K562 (cell line): ENCODE measurements around the gene FIBIN. TPM values are rescaled to one million over a fixed set of nuclear protein-coding genes. Genes with fewer than 3 reads are reported as not detected.

Experiments
- ATAC-seq: fragments of 200-7000 bp; cut with Tn5 transposase; 3 replicates; pipeline ENCODE4 v1.9.1; 2020; ENCODE audit warnings: moderate library complexity
- BruUV-seq: library from RNA; stranded (reverse); fragments of 400-500 nt; replicated peaks from 2 replicates; lab custom pipeline; 2021; lab: Mats Ljungman, UMichigan
- CTCF ChIA-PET: fragments of 300-600 bp; formaldehyde crosslinking; extraction: SDS; loops from one replicate; lab custom pipeline; 2021; ENCODE audit warnings: low intra/inter-chr PET ratio; lab: Yijun Ruan, JAX
- POLR2A ChIA-PET: fragments of 300-600, 350-650 bp; sonication (Branson Sonifier 250); formaldehyde crosslinking; extraction: SDS; loops from one replicate; lab custom pipeline; 2021; ENCODE audit warnings: antibody characterized with exemption, inconsistent platforms; lab: Yijun Ruan, JAX
- DNase-seq, 4 experiments: peaks; one replicate each; pipeline versions ENCODE4 v3.0.0 to v3.0.0-alpha.2; 2011 to 2018; ENCODE audit warnings: low spot score in 3 of 4, mixed read lengths in 3 of 4; ENCODE audit errors: extremely low read depth in 1 of 4
- FAIRE-seq: peaks from 2 replicates; lab custom pipeline; 2011; peaks lifted over from hg19 to GRCh38; lab: Jason Lieb, UNC
- H2AFZ ChIP-seq: 2 replicates; pipeline ENCODE4 v1.6.0; 2011; ENCODE audit warnings: low read depth, low read length, control low read depth, inconsistent platforms
- H3K27ac ChIP-seq: fragments of 200-600 bp; 3 replicates; pipeline ENCODE4 v1.8.0; 2011; ENCODE audit warnings: low read depth, mild to moderate bottlenecking, control low read depth, inconsistent platforms, low read length, moderate library complexity, mixed read lengths; ENCODE audit errors: extremely low read depth
- H3K27me3 ChIP-seq, 2 experiments: fragments of 300-600 bp in 1 of 2; 2 replicates in 1 of 2; 3 replicates in 1 of 2; pipeline versions ENCODE4 v1.6.0 to v1.8.0; 2011; ENCODE audit warnings: inconsistent platforms in 2 of 2, low read length in 2 of 2, mild to moderate bottlenecking in 1 of 2, mixed read lengths in 1 of 2, moderate library complexity in 1 of 2; ENCODE audit not compliant: control insufficient read depth in 2 of 2, insufficient read depth in 2 of 2
- H3K36me3 ChIP-seq: fragments of 300-600 bp; 3 replicates; pipeline ENCODE4 v1.8.0; 2011; ENCODE audit warnings: mild to moderate bottlenecking, low read length, inconsistent platforms; ENCODE audit not compliant: control insufficient read depth, insufficient read depth
- H3K4me1 ChIP-seq, 2 experiments: fragments of 200-600 bp in 1 of 2; replicated peaks in 1 of 2; 2 replicates in 1 of 2; 3 replicates in 1 of 2; pipeline versions ENCODE4 v1.5.1 to v1.8.0; 2011; ENCODE audit warnings: inconsistent platforms in 2 of 2, low read length in 2 of 2, mild to moderate bottlenecking in 1 of 2, mixed read lengths in 1 of 2, moderate library complexity in 1 of 2; ENCODE audit not compliant: control insufficient read depth in 2 of 2, insufficient read depth in 2 of 2
- H3K4me2 ChIP-seq: 2 replicates; pipeline ENCODE4 v1.6.1; 2011; ENCODE audit warnings: low read length, control low read depth, inconsistent platforms, mixed read lengths; ENCODE audit not compliant: insufficient read depth
- H3K4me3 ChIP-seq: fragments of 200-600 bp; sonication (generic), shearing (Covaris generic); 2 replicates; pipeline ENCODE4 v1.5.1; 2016; ENCODE audit warnings: control low read depth, inconsistent platforms
- H3K79me2 ChIP-seq: fragments of 200-600 bp; 3 replicates; pipeline ENCODE4 v1.8.0; 2011; ENCODE audit warnings: low read length, inconsistent platforms; ENCODE audit not compliant: control insufficient read depth, insufficient read depth
- H3K9ac ChIP-seq, 2 experiments: 2 replicates each; pipeline versions ENCODE4 v1.6.0 to v1.6.1; 2011; ENCODE audit warnings: low read depth in 2 of 2, low read length in 2 of 2, control low read depth in 1 of 2, inconsistent platforms in 1 of 2, mild to moderate bottlenecking in 1 of 2, mixed read lengths in 1 of 2; ENCODE audit not compliant: insufficient read depth in 1 of 2
- H3K9me1 ChIP-seq: one replicate; pipeline ENCODE4 v1.6.0; 2011; ENCODE audit warnings: inconsistent platforms, mild to moderate bottlenecking, low read length, moderate library complexity; ENCODE audit not compliant: control insufficient read depth, insufficient read depth
- H3K9me3 ChIP-seq: replicated peaks from 2 replicates; pipeline ENCODE4 v1.5.1; 2011; ENCODE audit warnings: low read depth, low read length, inconsistent platforms; ENCODE audit not compliant: control insufficient read depth, insufficient read depth
- H4K20me1 ChIP-seq: replicated peaks from 2 replicates; pipeline ENCODE4 v1.6.1; 2011; ENCODE audit warnings: low read length, inconsistent platforms, mixed read lengths; ENCODE audit not compliant: control insufficient read depth, insufficient read depth
- HNRNPH1 ChIP-seq: fragments of 200-400 bp; formaldehyde crosslinking; optimal IDR thresholded peaks from 2 replicates; pipeline ENCODE3; 2017; ENCODE audit warnings: low read depth, mild to moderate bottlenecking, low read length, moderate library complexity
- KDM1A ChIP-seq, 2 experiments: fragments of 450-650 bp; IDR thresholded peaks; 2 replicates each; pipeline ENCODE4 v1.6.1; 2016; ENCODE audit warnings: mild to moderate bottlenecking in 2 of 2
- NR0B1 ChIP-seq: fragments of 450-650 bp; IDR thresholded peaks from one replicate; pipeline ENCODE4 v1.6.1; 2018; ENCODE audit warnings: mild to moderate bottlenecking, moderate library complexity; ENCODE audit not compliant: partially characterized antibody
- SMC3 ChIP-seq: conservative IDR thresholded peaks from 2 replicates; pipeline ENCODE4 v1.6.1; 2011; ENCODE audit warnings: low read depth, low read length, improper control_type of control experiment; ENCODE audit not compliant: insufficient read depth
- SRSF9 ChIP-seq: fragments of 200-400 bp; formaldehyde crosslinking; IDR thresholded peaks from 2 replicates; pipeline ENCODE4 v1.6.1; 2017; ENCODE audit warnings: low read depth, low read length, borderline replicate concordance
- TAF1 ChIP-seq: IDR thresholded peaks from 2 replicates; pipeline ENCODE4 v1.6.1; 2011; ENCODE audit warnings: mild to moderate bottlenecking, low read length, moderate library complexity; ENCODE audit not compliant: insufficient read depth, control insufficient read depth, severe bottlenecking; ENCODE audit errors: extremely low read depth
- WGBS: fragments of 100-300 bp; shearing (Covaris generic); methylation state at CpG from one replicate; pipeline ENCODE4 v1.1.6; 2016; ENCODE audit warnings: low coverage, mixed read lengths; ENCODE audit not compliant: insufficient coverage; ENCODE audit errors: missing lambda C conversion rate; 5-methylcytosine and 5-hydroxymethylcytosine counted together
- in situ Hi-C: fragments of 300-500 bp; cut with MboI; formaldehyde crosslinking; loops from 4 replicates; pipeline ENCODE4 v1.15.0; 2018; ENCODE audit warnings: inconsistent platforms, mixed read lengths
- intact Hi-C: fragments of 100-400 bp; cut with micrococcal nuclease; formaldehyde crosslinking; loops from 2 replicates; pipeline ENCODE4 v1.14.2; 2022
- polyA plus RNA-seq, 8 experiments: library from polyadenylated mRNA; depleted of rRNA in 4 of 8; stranded (reverse) in 5 of 8; unstranded in 3 of 8; fragments of >200 nt; fragmentation: Nextera tagmentation in 2 of 8; fragmentation: Illumina TruSeq in 1 of 8; extraction: Ambion mirVana in 2 of 8; extraction: Trizol in 1 of 8; gene quantifications; 2 replicates each; pipeline versions ENCODE4 v1.2.1 to v1.2.3, GENCODE V29; 2011 to 2014; ENCODE audit warnings: inconsistent platforms in 1 of 8, missing spikeins in 1 of 8
- total RNA-seq, 7 experiments: library from RNA; depleted of rRNA in 6 of 7; stranded (reverse); fragments of >200 nt in 6 of 7; fragmentation: Illumina TruSeq in 2 of 7; extraction: Trizol in 2 of 7; gene quantifications; 2 replicates each; pipeline versions ENCODE4 v1.2.1 to v1.2.3, GENCODE V29; 2011 to 2021; ENCODE audit warnings: low replicate concordance in 1 of 7
- TF ChIP-seq, protein P1 (sequence below): IDR thresholded peaks from 2 replicates; pipeline ENCODE4 v1.6.1; 2012; ENCODE audit warnings: low read depth, low read length, improper control_type of control experiment, borderline replicate concordance
- TF ChIP-seq, protein P2 (sequence below): fragments of 450-650 bp; IDR thresholded peaks from 2 replicates; pipeline ENCODE4 v1.6.1; 2016; ENCODE audit warnings: low read depth, mild to moderate bottlenecking, moderate library complexity

The FIBIN gene
- total and polyA plus RNA-seq, 9 of the 15 experiments (the other 6 are each of a cell fraction or from before 2014, with no cell fraction given), result not detected

DNA sequence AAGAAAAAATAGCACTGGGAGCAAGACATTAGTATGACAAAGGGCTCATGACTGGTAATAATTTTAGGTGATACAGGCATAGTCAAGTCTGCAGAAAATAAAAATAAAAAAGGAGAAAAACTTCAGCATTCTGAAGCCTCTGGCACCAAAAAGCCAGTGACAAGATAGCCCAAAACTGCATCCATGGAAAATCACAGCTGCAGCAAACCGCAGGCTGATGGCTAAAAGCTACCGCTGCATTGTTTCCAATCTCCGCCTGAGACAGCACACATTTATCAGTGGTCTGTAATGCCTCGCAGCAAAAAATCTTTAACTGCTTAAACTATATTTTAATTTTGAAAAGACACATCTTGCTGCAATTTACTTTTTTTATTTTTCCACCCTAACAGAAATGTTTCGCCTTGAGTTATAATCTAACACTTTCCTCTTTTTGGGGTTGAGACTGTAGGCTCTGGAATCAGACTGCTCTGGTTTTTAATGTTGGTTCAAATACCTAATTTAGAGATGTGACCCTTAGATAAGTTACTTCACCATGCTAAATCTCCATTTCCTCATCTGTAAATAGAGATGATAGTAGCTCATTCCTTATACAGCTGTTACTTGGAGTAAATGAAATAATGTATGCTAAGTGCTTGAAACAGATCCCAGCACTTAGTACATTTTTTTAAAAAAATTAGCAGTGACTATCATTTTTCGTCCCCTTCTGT, 42.0 kb upstream of the FIBIN start (continued):
- TF ChIP-seq, protein P1, sequence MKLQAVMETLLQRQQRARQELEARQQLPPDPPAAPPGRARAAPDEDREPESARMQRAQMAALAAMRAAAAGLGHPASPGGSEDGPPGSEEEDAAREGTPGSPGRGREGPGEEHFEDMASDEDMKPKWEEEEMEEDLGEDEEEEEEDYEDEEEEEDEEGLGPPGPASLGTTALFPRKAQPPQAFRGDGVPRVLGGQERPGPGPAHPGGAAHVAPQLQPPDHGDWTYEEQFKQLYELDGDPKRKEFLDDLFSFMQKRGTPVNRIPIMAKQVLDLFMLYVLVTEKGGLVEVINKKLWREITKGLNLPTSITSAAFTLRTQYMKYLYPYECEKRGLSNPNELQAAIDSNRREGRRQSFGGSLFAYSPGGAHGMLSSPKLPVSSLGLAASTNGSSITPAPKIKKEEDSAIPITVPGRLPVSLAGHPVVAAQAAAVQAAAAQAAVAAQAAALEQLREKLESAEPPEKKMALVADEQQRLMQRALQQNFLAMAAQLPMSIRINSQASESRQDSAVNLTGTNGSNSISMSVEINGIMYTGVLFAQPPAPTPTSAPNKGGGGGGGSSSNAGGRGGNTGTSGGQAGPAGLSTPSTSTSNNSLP, result no peak
- TF ChIP-seq, protein P2, sequence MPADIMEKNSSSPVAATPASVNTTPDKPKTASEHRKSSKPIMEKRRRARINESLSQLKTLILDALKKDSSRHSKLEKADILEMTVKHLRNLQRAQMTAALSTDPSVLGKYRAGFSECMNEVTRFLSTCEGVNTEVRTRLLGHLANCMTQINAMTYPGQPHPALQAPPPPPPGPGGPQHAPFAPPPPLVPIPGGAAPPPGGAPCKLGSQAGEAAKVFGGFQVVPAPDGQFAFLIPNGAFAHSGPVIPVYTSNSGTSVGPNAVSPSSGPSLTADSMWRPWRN, result no peak
- no peak for TF ChIP-seq HNRNPH1
- TF ChIP-seq NR0B1, result no peak

DNA sequence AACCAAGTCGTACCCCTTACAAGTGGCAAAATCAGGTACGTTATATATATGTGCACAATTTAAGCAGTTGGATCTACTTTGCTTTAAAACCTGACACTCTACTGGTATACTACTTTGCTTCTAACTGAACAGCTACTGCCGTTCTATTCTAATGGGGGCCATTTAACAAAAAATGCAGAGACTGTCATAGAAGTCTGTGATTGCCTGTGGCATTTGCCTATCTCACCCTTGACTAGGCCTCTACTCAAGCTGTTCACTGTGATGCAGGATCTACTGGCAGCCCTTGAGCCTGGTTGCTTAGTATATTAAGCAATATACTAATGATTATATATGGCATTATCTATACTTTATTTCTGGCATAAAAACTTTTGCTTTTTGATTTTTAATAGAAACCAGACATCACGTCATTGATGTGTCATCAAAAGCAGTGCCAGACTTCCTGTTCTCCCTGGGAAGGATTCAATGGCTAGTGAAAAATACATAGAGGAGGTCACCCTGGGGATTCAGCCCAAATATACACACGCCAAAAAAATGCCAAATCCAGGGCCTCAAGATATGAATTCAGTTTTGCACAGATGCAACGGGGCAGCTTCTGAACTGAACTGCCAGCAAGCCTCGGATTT, 40.0 kb upstream of the FIBIN start:
- Histone ChIP-seq H3K4me3 (no peak overlapping the region), H3K27ac (no peak overlapping the region), H3K9me1 (no peaks in the 10 kb centered on the region), H4K20me1 (no peaks in the 10 kb centered on the region), H3K9ac (no peak overlapping the region), H3K27me3 (no peaks in the 10 kb centered on the region), H3K36me3 (no peaks in the 10 kb centered on the region), H3K4me2 (no peak overlapping the region), H3K4me1 (no peaks in the 10 kb centered on the region), H3K79me2 (no peaks in the 10 kb centered on the region), H2AFZ (no peak overlapping the region), H3K9me3 (no peaks in the 10 kb centered on the region)
- CTCF ChIA-PET, result no interaction called here
- in situ Hi-C loops, result no loop called here
- no peak for TF ChIP-seq KDM1A (IDR thresholded peaks at IDR 0.05)
- TF ChIP-seq TAF1, result no peak
- no peak for TF ChIP-seq SRSF9
- no peak for TF ChIP-seq SMC3
- intact Hi-C loops, result no loop called here
- FAIRE-seq (no peak), DNase-seq (no peak), ATAC-seq (no peak)
- no TSS peak for BruUV-seq
- WGBS, result 2% methylated on average over 7 of the region's 7 CpGs
- POLR2A ChIA-PET, result no interaction called here
